ENCODE data around the gene HPCAL1. TPM values are rescaled to one million over a fixed set of nuclear protein-coding genes. Genes with fewer than 3 reads are reported as not detected.

Gene HPCAL1
- total and polyA plus RNA-seq, 8 donors = 14.0 to 571 (median 85.4) TPM

GRCh38 chr2:10475811-10476660, 173.3 kb downstream of the HPCAL1 start:
- no peak overlapping the region for H3K4me3 ChIP-seq
- no peaks in the 10 kb centered on the region for H3K4me1 ChIP-seq
- WGBS, 5 donors = 82 to 92% (median 88%) methylated on average over 22 of the region's 22 CpGs
- H3K9me3 ChIP-seq = no peaks in the 10 kb centered on the region
- no peaks in the 10 kb centered on the region for H3K27me3 ChIP-seq
- H3K27ac ChIP-seq = no peak overlapping the region
- no peak for DNase-seq
- no peaks in the 10 kb centered on the region for H3K36me3 ChIP-seq
- no peak for TF ChIP-seq EP300 (IDR thresholded peaks at IDR 0.05)
- TF ChIP-seq, protein P1, sequence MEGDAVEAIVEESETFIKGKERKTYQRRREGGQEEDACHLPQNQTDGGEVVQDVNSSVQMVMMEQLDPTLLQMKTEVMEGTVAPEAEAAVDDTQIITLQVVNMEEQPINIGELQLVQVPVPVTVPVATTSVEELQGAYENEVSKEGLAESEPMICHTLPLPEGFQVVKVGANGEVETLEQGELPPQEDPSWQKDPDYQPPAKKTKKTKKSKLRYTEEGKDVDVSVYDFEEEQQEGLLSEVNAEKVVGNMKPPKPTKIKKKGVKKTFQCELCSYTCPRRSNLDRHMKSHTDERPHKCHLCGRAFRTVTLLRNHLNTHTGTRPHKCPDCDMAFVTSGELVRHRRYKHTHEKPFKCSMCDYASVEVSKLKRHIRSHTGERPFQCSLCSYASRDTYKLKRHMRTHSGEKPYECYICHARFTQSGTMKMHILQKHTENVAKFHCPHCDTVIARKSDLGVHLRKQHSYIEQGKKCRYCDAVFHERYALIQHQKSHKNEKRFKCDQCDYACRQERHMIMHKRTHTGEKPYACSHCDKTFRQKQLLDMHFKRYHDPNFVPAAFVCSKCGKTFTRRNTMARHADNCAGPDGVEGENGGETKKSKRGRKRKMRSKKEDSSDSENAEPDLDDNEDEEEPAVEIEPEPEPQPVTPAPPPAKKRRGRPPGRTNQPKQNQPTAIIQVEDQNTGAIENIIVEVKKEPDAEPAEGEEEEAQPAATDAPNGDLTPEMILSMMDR (IDR thresholded peaks at IDR 0.05) = no peak
- TF ChIP-seq POLR2AphosphoS5 (IDR thresholded peaks at IDR 0.05) = no peak
- TF ChIP-seq POLR2A (IDR thresholded peaks at IDR 0.05) = no peak
- intact Hi-C loops (cut with DNase I; ENCODE audit: low total_unique reads) = no loop called here

GRCh38 chr2:10476723-10477442, 174.2 kb downstream of the HPCAL1 start:
- no peaks in the 10 kb centered on the region for H3K4me1 ChIP-seq
- intact Hi-C loops (cut with DNase I; ENCODE audit: low total_unique reads) = no loop called here
- peaks cover 0 to 3% (median 0%) of the 10 kb centered on the region in 3 donors for H3K27me3 ChIP-seq
- WGBS, 5 donors = 89 to 91% (median 90%) methylated on average over 12 of the region's 12 CpGs
- peak in 1 of 2 donors; percentile 7 for DNase-seq
- no peak overlapping the region for H3K4me3 ChIP-seq
- H3K9me3 ChIP-seq = no peaks in the 10 kb centered on the region
- no peak overlapping the region for H3K27ac ChIP-seq
- TF ChIP-seq, protein P1 (IDR thresholded peaks at IDR 0.05) = no peak
- no peak for TF ChIP-seq EP300 (IDR thresholded peaks at IDR 0.05)
- no peak for TF ChIP-seq POLR2A (IDR thresholded peaks at IDR 0.05)
- no peak for TF ChIP-seq POLR2AphosphoS5 (IDR thresholded peaks at IDR 0.05)
- no peaks in the 10 kb centered on the region for H3K36me3 ChIP-seq

Small RNA genes within 50 kb of the gene (small RNA-seq; reads per million reads assigned to genes)
- 0 reads per million in 4 donors for gene RF00432
- 0 reads per million in 4 donors for gene RN7SL66P
- gene SNORA80B = 1.6 to 4.9 (median 2.2) reads per million in 4 donors

Other genes starting within 250 kb of the HPCAL1 start
- 10 to 100 TPM in 2 of 5 donors, 1 to 10 TPM in 2, not detected in 1; 3.5 to 33.8 (median 9.1) TPM for gene CYS1, start 222.5 kb upstream of the HPCAL1 start, total RNA-seq
- gene CYS1, start 222.5 kb upstream of the HPCAL1 start, polyA plus RNA-seq = 1 to 10 TPM; 1.1 to 5.8 (median 2.4) TPM
- 10 to 100 TPM in 3 of 5 donors, 1 to 10 TPM in 2; 1.2 to 30.3 (median 13.6) TPM for gene RRM2, start 180.2 kb upstream of the HPCAL1 start, total RNA-seq
- 10 to 100 TPM in 2 of 3 donors, 1 to 10 TPM in 1; 6.1 to 14.9 (median 12.0) TPM for gene RRM2, start 180.2 kb upstream of the HPCAL1 start, polyA plus RNA-seq
- 100 to 1,000 TPM in 3 of 5 donors, 10 to 100 TPM in 2; 33.0 to 148 (median 113) TPM for gene ODC1, start 145.4 kb downstream of the HPCAL1 start, total RNA-seq
- 10 to 100 TPM; 32.2 to 51.8 (median 36.2) TPM for gene ODC1, start 145.4 kb downstream of the HPCAL1 start, polyA plus RNA-seq